CMK (cell line): ENCODE data around the gene GAB4.
"Not testable (repeated sequence)": the region's sequence is repeated elsewhere in the genome, so short reads cannot be mapped to it uniquely, and the experiment has no call there.

Source experiments
- DNase-seq: peaks from one replicate; pipeline ENCODE4 v3.0.0-alpha.2; 2010; ENCODE audit warnings: low read depth

GAB4 gene

GRCh38 chr22:16958475-16958874 is 49.5 kb downstream of the GAB4 start:
- no peak for DNase-seq

DNA sequence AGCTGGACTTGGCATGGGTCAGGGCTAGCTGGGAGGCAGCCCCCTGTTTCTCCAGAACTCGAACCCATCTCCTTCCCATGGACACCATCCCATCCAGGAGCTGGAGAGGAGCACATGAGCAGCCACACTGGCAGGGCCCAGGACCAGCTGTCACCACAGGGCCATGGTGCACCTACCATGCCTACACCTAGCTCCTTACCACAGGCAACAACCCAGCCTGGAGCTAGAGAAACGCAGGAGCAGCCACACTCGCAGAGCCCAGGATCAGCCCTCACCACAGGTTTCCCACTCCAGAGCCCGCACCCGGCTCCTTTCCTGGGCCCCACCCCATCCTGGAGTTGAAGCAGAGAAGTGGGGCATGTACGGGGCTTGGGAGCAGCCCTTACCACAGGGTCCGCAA is 50.2 kb downstream of the GAB4 start:
- no peak for DNase-seq

DNA sequence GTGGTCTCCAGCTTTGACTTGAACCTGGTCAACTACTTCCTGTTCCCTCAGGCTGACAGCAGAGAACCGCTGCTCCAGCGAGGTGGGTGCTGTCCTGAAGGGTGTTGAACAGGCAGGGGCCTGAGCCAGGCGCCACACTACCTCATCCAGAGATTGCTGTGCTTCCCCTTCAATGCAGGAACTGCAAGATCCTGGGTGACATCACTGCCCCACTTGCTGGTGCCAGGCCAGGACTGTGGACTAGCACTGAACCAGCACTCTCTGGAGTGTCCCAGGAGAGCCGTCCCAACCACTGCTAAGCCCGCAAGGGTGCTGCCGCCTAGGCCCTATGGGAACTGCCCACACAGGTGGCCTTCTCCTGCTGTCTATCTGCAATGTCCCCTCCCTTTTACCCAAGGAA is 51.7 kb downstream of the GAB4 start:
- DNase-seq = no peak

- DNase-seq = no peak
Observed at GRCh38 chr22:16955678-16956210, 52.3 kb downstream of the GAB4 start.

DNA sequence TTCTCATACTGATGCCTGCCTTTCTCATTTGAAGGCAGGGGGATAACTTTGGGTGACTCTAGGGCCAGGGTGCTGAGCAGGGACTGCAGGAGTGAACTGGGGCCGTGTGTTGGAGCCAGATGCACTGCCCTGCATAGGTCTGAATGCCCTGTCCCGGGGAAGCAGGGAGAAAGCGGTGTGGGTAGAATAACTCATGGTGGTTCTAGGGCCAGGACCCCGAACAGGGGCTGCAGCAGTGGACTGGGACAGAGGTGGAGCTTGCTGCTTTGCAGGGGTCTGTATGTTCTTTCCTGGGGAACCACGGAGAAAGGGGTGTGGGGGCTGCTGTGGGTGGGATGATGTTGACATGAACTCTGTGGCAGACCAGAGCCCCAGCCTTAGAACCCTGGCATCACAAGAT is 52.9 kb downstream of the GAB4 start:
- no peak for DNase-seq

- DNase-seq = no peak
Observed at GRCh38 chr22:16954060-16954403, 54.0 kb downstream of the GAB4 start.

DNA sequence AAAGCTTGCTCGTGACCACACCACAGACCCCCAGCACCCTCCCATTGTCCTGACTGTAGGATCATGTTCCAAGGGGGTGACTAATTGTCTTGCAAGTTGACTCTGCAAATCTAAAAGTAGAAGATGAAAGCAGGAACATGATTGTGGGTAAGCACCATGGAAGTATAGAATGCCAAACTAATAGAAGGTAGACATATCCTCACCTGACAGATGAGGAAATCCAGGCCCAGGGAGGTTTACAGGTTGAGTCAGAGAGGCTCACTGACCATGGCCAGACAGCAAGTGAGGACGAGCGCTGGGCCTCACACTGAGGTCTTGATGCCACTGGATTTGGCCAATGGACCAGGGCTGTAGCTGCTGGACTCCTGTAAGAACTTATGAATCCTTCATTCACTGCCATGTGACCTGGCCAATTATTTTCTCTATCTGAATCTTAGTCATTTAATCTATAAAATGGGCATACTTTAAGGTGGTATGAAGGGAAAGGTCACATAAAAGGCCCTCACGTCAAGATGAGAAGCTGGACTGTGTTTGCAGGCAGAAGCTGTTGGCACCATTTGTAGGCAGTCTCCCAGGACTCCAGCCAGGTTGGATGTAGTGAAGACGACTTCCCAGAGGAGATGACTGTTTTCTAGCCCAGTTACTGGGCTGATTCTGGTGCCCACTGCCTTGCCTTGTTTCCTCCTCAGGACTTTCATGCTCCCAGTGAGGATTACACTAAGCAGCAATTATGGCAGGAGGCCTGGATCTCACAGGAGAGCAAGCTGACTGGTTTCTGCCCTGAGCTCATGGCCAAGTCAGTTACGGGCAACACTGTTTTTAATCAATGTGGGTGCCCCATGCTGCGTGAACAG is 54.6 kb downstream of the GAB4 start:
- no peak for DNase-seq

DNA sequence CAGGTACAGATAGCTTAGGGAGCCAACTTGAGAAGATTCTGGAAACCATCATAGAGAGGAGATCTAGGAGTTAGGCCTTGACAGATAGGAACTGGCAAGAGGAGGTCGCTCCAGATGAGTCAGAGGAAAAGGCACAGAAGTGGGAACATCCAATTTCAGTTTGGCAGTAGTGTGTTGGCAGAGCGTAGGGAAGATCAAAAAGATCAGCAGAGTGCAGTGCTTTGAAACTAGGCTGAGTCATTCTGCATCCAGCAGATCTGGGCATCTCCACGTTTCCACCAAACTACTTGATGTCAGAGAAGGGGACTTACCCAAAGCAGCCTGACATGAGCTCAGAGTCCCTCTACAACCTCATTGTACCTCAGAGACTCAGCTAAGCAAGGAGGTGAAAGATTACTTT is 58.5 kb downstream of the GAB4 start:
- no peak for DNase-seq

GRCh38 chr22:16937811-16938210 is 70.2 kb downstream of the GAB4 start:
- DNase-seq = no peak

DNA sequence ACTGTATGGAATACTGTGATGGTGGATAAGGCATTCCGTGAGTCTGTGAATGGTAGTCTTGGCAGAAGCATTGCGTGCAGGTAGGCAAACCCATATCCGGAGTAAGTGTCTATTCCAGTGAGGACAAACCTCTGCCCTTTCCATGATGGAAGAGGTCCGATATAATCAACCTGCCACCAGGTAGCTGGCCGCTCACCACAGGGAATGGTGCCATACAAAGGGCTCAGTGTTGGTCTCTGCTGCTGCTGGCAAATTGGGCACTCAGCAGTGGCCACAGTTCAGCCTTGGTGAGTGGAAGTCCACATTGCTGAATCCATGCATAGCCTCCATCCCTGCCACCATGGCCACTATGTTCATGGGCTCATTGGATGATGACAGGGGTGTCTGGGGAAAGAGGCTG is 70.8 kb downstream of the GAB4 start:
- not testable (repeated sequence) for DNase-seq

DNA sequence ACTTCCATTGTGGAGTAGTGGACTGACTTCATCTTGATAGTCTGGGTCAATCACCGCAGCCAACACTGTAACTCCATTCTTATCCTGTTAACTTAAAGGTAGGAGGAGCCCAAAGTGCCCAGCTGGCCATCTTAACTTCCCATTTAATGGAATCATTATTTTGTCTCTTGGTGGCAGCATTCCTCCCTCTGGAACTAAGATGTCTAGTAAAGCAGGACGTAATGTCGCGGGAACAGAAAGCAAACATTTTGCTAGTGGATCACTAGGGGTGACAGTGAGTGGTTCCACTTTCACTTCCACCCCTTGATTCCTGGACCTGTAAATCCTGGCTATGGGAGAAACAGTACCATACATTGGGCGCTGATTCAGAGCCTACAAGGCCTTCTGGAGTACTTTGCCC is 71.4 kb downstream of the GAB4 start:
- DNase-seq = no peak

DNA sequence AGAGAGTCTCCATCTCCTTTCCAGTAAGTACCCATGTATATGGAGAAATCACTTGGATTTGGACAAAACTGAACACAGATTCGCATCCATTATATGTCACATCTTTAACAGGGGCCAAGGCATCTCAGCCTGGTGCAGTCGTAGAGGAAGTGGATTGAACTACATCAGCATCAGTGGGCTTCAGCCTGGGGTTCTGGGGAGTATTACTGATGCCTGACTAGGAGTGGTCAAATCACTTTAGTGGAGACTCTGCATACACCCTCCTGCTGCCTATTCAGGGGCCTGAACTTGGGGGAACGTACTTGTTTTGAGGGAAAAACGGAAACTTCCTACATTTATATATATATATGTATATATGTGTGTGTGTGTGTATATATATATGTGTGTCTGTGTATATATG is 72.8 kb downstream of the GAB4 start:
- no peak for DNase-seq

GRCh38 chr22:16933291-16934282 is 74.4 kb downstream of the GAB4 start:
- no peak for DNase-seq

DNA sequence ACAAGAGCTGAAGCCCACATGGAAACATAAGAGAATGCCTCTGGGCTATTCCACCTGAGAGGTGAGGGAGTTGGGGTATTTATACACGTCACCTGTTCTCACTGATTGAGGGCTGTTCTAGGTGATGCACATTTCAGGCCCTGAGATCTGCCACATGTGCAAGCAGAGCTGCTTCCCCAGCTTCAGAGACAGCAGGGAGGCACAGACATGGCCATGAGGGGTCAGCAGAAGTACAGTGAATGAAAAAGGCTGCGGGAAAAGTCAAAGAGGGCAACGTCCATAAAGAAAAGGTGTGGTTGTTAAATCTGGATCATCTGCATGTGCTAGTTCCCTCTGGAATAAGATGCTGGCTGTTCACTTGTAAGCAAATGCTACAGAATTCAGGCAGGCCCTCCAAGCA is 75.4 kb downstream of the GAB4 start:
- DNase-seq = no peak

- DNase-seq = no peak
Observed at GRCh38 chr22:16925407-16925966, 82.5 kb downstream of the GAB4 start.

DNA sequence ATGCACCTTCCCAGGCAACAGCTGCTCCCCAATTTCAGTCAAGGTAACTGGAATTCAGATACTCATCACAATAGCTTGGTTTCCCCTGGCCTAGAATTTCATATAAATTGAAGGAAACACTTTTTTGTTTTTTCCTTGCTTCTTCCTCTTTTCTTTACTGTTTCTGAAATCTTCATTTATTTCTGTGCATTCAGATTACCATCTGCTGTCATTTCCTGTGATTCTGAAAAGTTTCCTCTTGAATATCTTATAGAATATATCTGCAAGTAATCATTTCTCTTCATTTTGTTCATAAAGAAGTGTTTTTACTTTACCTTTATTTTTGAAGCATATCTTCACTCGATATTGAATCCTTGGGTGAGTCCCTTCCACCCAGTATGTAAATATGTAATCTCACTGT is 85.3 kb downstream of the GAB4 start:
- no peak for DNase-seq

- no peak for DNase-seq
Observed at GRCh38 chr22:16922076-16922475, 85.9 kb downstream of the GAB4 start.

GRCh38 chr22:16917144-16918003 is 90.6 kb downstream of the GAB4 start:
- peak; percentile 7 for DNase-seq

DNA sequence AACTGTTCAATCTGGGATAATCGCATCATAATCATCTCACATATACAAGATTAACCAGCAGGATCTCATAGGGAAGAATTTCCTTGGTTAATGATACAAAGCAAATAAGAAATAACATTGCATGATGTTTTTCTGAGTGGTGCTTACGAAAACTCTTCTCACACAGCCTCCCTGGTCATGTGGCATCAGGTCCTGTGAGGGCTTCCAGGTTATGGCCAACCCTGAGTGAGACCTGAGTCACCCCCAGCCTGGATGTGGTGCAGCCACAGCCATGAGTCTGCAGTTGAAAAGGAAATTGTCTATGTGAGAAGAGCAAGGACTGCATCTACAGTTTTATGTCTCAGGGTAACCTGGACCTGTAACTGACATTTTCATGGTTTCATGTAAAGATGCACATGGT is 92.3 kb downstream of the GAB4 start:
- no peak for DNase-seq

DNA sequence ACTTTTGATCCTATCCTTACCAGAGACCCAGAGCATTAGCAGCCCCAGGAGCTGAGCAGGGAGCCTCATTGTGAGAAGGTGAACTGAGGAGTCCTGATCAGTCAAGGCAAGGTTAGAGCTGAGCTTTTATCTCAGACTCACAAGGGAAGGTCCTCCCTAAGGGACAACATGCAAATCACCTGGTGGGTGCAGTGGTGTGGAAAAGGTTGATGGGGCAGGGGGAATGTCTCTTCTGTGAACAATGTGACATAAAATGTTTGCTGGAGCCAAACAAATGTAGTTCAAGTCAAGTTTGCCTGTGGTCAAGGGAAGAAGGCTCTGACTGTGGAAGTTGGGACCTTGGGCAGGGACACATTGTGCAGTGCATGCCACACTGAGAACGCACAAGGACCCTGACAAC is 93.1 kb downstream of the GAB4 start:
- not testable (repeated sequence) for DNase-seq

DNA sequence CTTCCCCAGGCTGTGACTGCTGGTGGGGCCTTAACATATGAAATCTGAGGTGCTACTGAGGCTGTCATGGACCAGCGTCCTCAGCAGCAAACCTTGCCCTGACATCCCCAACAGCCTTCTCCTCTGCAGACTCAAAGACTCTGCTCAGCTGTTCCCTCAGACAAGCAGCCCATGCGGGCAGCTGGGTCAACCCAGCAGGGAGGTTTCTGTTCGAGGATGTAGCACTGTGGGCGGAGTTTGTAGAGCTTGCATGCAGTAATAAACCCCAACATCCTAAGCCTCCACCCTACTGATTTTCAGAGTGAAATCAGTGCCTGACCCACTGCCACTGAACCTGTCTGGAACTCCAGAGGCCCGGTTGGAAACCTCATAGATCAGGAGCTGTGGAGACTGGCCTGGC is 94.0 kb downstream of the GAB4 start:
- no peak for DNase-seq

- no peak for DNase-seq
Observed at GRCh38 chr22:16912281-16912680, 95.7 kb downstream of the GAB4 start.
